Measurements from ENCODE around the gene RNF167.

DNA sequence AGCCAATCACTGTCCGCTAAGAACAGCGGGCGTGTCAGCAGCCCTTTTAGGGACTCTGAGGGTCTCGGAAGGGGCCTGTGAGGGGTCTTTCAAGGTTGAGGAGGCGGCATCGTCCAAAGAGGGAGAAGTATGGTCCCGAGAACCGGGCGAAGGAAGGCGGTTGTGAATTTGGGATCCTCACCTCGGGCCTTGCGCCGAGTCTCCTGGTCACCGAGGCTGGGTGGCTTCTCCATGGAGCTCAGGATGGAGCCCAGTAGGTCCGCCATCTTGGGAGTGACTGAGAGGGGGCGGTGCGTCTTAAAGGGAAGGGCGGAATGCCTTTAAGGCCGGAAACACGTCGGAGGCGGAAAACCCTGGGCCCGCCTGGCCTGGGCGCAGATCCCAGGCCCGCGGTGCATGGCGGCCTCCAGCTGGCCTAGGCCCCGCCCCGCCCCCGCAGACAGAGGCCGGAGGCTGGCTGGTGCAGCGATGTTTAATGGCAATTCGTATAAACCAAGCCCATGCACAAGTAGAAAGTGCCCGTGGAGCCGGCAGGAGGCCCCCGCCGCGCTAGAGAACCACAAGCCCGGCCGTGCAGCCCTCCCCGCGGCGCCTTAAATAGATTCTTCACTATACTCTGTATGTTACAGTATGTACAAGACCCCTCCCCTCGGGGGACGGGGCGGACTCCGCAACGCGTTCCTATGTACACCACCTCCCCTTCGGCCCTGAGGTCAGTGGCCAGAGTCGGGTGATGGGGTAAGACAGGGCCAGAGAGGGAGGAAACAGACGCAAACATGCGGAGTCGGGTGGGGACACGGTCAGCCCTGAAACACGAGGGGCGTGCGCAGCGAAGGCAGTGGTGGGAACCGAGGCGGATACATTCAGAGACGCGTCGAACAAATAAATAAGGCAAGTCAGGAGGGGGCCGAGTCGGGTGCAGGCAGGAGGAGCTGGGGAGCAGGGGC lies 27.7 kb downstream of the RNF167 start, which contains the start of gene SPAG7:
- TF ChIP-seq EZH2 (IDR thresholded peaks at IDR 0.05; ENCODE audit: borderline replicate concordance) (no peak), EZH2phosphoT487 (IDR thresholded peaks at IDR 0.05; ENCODE audit: low read depth, severe bottlenecking, unreplicated experiment) (no peak)
